Breast epithelium (tissue), 4 donors: Measurements from ENCODE around the gene ELAVL4. TPM values are rescaled to one million over a fixed set of nuclear protein-coding genes. Genes with fewer than 3 reads are reported as not detected.

Source experiments
- DNase-seq, 2 donors: peaks; one replicate each; pipeline ENCODE4 v3.0.0-alpha.2; 2019; ENCODE audit warnings: low spot score in 2 of 2
- H3K27ac ChIP-seq, 2 donors: fragments of 200-600 bp; sonication (generic) in 1 of 2; one replicate each; pipeline ENCODE4 v1.5.1; 2016 to 2019; ENCODE audit warnings: mild to moderate bottlenecking in 1 of 2
- H3K27me3 ChIP-seq, 2 donors: fragments of 200-600 bp; sonication (generic) in 1 of 2; one replicate each; pipeline versions ENCODE4 v1.5.1 to v1.6.0; 2017 to 2019; ENCODE audit warnings: control low read depth in 1 of 2, mild to moderate bottlenecking in 1 of 2
- H3K36me3 ChIP-seq: fragments of 200-600 bp; one replicate; pipeline ENCODE4 v1.5.1; 2019
- H3K4me1 ChIP-seq, 2 donors: fragments of 200-600 bp; sonication (generic); one replicate each; pipeline ENCODE4 v1.5.1; 2016 to 2019; ENCODE audit warnings: control low read depth in 1 of 2
- H3K4me3 ChIP-seq, 3 donors: fragments of 200-600 bp; sonication (generic); 1 replicate in 2 of 3; 2 replicates in 1 of 3; pipeline ENCODE4 v1.5.1; 2016 to 2019; ENCODE audit warnings: mild to moderate bottlenecking in 3 of 3, moderate library complexity in 2 of 3
- H3K9me3 ChIP-seq, 2 donors: fragments of 200-600 bp; sonication (generic) in 1 of 2; one replicate each; pipeline ENCODE4 v1.5.1; 2016 to 2019; ENCODE audit warnings: control low read depth in 1 of 2
- POLR2A ChIP-seq: fragments of 450-650 bp; IDR thresholded peaks from one replicate; pipeline ENCODE4 v1.6.1; 2016; ENCODE audit warnings: antibody characterized with exemption, mild to moderate bottlenecking, moderate library complexity
- POLR2AphosphoS5 ChIP-seq, 3 donors: sonication (generic); formaldehyde crosslinking; IDR thresholded peaks; one replicate each; pipeline ENCODE4 v1.6.1; 2017; ENCODE audit warnings: antibody characterized with exemption in 3 of 3
- intact Hi-C: fragments of 100-400 bp; cut with DNase I; formaldehyde crosslinking; loops from one replicate; pipeline ENCODE4 v1.15.1; 2023; ENCODE audit warnings: low total_unique reads
- total RNA-seq, 3 donors: library from RNA; depleted of rRNA; stranded (reverse); fragments of >200 nt; gene quantifications; one replicate each; pipeline ENCODE4 v1.1.0, GENCODE V29; 2016
- TF ChIP-seq, protein P1 (sequence below), 3 donors: fragments of 450-650 bp; IDR thresholded peaks; one replicate each; pipeline ENCODE4 v1.5.1; 2016 to 2017; ENCODE audit warnings: antibody characterized with exemption in 3 of 3, mild to moderate bottlenecking in 3 of 3, moderate library complexity in 3 of 3

Gene ELAVL4
- total RNA-seq, 3 donors from 2014 or later = not detected

DNA sequence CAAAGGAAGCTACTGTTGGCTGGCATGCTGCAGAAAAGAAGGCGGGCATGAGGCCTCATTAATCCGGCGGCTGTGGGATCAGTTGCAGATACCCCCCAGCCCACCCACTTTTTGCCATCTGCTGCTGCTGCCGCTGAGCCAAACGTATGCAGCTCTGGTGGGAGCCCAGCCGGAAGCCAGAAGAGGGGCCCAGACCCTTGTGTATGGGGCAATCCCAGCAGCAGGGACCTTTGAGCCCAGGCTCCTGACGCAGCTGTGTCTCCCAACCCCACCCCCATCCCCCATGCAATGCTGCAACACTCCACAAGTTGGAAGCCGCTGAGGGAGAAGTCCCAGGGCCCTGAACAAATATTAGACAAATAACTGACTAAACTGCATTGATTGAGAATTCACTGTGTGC, 106.0 kb downstream of the ELAVL4 start:
- no peaks in the 10 kb centered on the region for H3K4me1 ChIP-seq
- no peaks in the 10 kb centered on the region for H3K27me3 ChIP-seq
- intact Hi-C loops = no loop called here
- H3K4me3 ChIP-seq = no peak overlapping the region
- no peak overlapping the region for H3K27ac ChIP-seq
- no peak for DNase-seq
- no peak for TF ChIP-seq POLR2AphosphoS5 (IDR thresholded peaks at IDR 0.05)
- no peaks in the 10 kb centered on the region for H3K36me3 ChIP-seq
- H3K9me3 ChIP-seq = no peaks in the 10 kb centered on the region

DNA sequence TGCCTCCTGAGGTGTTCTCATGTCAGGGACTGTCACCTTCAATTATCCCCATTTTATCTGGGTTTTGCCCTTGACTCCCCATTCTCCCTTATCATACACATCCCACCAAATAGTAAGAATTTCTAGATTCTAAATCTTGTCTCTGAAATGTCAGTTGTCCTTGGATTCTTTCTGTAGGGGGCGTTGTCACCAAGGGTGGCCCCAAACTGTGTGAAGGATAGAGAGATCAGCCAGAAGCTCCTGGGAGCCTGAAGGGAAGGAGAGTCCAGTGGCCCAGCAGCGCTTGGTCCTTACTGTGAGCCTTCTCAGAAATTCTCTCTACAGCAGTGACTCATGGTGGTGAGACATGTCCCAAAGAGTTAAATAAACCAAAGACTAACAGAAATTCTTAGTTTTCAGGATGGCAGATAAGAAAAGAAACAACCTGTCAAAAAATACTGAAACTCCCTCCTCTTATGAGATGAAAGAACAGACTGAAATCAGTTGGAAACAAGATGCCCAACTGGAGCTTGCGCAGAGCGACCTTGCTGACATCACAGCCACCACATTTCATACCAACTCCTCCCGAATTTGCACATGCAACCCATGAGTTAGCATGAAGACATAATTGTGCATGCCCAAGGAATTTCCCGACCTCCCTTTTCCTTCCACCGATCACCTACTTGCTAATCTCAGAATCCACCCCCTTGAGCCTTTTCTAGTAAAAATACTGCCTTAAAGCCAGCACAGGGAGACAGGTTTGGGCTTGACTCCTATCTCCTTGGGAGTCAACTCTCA, 109.8 kb downstream of the ELAVL4 start:
- Histone ChIP-seq H3K9me3 (no peaks in the 10 kb centered on the region), H3K36me3 (no peaks in the 10 kb centered on the region), H3K27ac (no peak overlapping the region), H3K4me1 (no peaks in the 10 kb centered on the region), H3K4me3 (no peak overlapping the region), H3K27me3 (no peaks in the 10 kb centered on the region)
- intact Hi-C loops = no loop called here
- TF ChIP-seq POLR2AphosphoS5 (IDR thresholded peaks at IDR 0.05) = no peak
- TF ChIP-seq, protein P1, sequence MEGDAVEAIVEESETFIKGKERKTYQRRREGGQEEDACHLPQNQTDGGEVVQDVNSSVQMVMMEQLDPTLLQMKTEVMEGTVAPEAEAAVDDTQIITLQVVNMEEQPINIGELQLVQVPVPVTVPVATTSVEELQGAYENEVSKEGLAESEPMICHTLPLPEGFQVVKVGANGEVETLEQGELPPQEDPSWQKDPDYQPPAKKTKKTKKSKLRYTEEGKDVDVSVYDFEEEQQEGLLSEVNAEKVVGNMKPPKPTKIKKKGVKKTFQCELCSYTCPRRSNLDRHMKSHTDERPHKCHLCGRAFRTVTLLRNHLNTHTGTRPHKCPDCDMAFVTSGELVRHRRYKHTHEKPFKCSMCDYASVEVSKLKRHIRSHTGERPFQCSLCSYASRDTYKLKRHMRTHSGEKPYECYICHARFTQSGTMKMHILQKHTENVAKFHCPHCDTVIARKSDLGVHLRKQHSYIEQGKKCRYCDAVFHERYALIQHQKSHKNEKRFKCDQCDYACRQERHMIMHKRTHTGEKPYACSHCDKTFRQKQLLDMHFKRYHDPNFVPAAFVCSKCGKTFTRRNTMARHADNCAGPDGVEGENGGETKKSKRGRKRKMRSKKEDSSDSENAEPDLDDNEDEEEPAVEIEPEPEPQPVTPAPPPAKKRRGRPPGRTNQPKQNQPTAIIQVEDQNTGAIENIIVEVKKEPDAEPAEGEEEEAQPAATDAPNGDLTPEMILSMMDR (IDR thresholded peaks at IDR 0.05) = no peak
- no peak for DNase-seq

DNA sequence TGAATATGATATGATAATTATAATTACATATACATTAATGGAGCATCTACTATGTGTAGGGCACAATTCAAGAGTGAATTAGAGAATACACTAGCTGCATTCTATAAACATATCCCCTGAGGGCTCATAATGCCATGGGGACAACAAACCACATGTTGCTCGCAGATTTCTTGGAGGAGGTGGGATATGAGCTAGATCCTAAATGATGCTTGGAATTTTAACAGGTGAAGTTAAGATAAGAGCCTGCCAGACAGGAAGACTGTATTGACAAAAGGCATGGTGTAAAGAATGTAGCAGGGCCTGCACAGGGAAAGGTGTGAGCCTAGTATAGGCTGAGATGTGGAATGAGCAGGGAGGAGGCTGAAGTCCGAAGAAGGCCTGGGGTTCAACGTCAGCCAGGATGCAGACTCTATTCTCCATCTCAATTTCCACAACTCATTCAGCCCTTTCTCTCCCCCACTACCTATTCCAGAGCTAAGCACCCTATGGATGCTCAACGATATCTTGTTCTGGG, 120.2 kb downstream of the ELAVL4 start:
- intact Hi-C loops = no loop called here
- Histone ChIP-seq H3K27me3 (no peaks in the 10 kb centered on the region), H3K36me3 (no peaks in the 10 kb centered on the region), H3K4me3 (no peak overlapping the region), H3K27ac (no peak overlapping the region), H3K9me3 (peaks cover 9 to 19% of the 10 kb centered on the region in 2 donors), H3K4me1 (no peaks in the 10 kb centered on the region)
- no peak for DNase-seq
- TF ChIP-seq, protein P1 (IDR thresholded peaks at IDR 0.05) = no peak
- TF ChIP-seq POLR2AphosphoS5 (IDR thresholded peaks at IDR 0.05) (no peak), POLR2A (no peak)

DNA sequence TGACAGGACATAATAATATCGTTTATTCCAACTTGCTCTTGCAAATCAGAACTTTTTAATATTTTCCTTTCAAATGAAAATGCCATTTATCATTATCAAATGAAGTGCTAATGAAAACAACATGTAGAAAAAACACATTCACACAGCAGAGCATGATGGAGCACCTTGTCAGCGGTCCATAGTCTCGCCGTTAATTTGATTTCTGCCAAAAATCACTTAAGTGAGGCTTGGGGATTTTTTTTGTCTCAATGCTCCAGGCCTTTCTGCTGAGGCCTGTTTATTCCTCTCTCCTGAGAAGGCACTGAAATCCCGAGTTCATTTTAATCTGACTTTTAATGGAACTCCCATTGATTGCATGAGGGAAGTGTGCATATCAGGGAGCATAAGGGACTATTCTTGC, 122.5 kb downstream of the ELAVL4 start:
- DNase-seq = no peak
- intact Hi-C loops = no loop called here

DNA sequence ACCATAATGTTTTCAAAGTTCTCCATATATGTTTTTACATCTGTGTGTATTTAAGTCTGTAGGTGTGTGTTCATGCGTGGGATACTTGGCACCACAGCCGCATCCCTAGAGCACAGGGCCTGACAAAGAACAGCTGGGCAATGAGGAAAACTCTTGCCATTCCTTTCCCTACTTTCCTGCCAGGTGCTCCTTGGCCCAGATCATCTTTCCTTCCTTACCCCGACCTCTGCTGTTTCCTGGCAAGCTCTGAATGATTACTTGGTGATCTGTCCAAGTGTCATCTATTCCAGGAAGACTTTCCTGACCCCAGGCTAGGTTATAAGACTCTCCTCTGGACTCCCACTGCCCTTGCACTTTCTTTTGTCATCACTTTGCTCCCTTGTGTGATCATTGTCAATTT, 123.6 kb downstream of the ELAVL4 start:
- Histone ChIP-seq H3K27ac (no peak overlapping the region), H3K9me3 (peaks cover 3 to 11% of the 10 kb centered on the region in 2 donors), H3K4me3 (no peak overlapping the region), H3K36me3 (no peaks in the 10 kb centered on the region), H3K4me1 (no peaks in the 10 kb centered on the region), H3K27me3 (no peaks in the 10 kb centered on the region)
- no peak for DNase-seq
- intact Hi-C loops = no loop called here
- TF ChIP-seq POLR2A (no peak), POLR2AphosphoS5 (IDR thresholded peaks at IDR 0.05) (no peak)
- TF ChIP-seq, protein P1 (IDR thresholded peaks at IDR 0.05) = no peak

More for the DNA sequence above, 122.5 kb downstream of the ELAVL4 start:
- Histone ChIP-seq H3K36me3 (no peaks in the 10 kb centered on the region), H3K4me1 (no peaks in the 10 kb centered on the region), H3K27ac (no peak overlapping the region), H3K27me3 (no peaks in the 10 kb centered on the region), H3K4me3 (no peak overlapping the region), H3K9me3 (peaks cover 3 to 11% of the 10 kb centered on the region in 2 donors)
- TF ChIP-seq POLR2A (no peak), POLR2AphosphoS5 (IDR thresholded peaks at IDR 0.05) (no peak)
- TF ChIP-seq, protein P1 (IDR thresholded peaks at IDR 0.05) = no peak
